Measurements from ENCODE around the gene DPP10. TPM values are rescaled to one million over a fixed set of nuclear protein-coding genes. Genes with fewer than 3 reads are reported as not detected.

Gene DPP10
- total and polyA plus RNA-seq, 2 of the 13 experiments (the other 11 are each of a cell fraction or from before 2014, with no cell fraction given): 0.95 to 1.7 TPM

DNA sequence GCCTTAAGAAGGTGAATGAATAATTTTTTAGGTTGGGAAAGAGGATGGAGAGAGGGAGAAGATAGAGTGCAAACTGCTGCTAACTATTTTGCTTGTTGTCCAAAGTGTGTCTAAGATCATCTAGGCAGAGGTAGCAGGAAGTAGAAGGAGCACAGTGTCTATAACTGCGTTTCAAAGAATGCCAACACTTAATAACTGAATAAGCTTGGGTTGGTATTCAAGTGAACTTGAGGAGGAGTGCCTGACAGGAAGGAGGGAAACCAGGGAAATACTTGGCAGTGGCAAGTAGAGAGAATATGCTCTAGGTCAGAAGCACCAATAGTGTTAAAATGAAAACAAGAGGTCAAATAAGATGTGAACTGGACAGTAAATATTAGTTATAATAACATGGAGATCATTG, 155.9 kb downstream of the DPP10 start:
- in situ Hi-C loops (cut with HindIII; ENCODE audit: extremely low pct_ligation_motif_present, low pct_unique_long_range_greater_than_20kb): no loop called here
- no peak for FAIRE-seq

GRCh38 chr2:114609203-114609602, 166.8 kb downstream of the DPP10 start:
- TF ChIP-seq, protein P1, sequence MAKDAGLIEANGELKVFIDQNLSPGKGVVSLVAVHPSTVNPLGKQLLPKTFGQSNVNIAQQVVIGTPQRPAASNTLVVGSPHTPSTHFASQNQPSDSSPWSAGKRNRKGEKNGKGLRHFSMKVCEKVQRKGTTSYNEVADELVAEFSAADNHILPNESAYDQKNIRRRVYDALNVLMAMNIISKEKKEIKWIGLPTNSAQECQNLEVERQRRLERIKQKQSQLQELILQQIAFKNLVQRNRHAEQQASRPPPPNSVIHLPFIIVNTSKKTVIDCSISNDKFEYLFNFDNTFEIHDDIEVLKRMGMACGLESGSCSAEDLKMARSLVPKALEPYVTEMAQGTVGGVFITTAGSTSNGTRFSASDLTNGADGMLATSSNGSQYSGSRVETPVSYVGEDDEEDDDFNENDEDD (CRISPR knock-in tag; IDR thresholded peaks at IDR 0.05; ENCODE audit: borderline replicate concordance): no peak
- no peak for TF ChIP-seq ZNF510 (CRISPR knock-in tag; IDR thresholded peaks at IDR 0.05; ENCODE audit: low read depth)
- TF ChIP-seq, protein P2, sequence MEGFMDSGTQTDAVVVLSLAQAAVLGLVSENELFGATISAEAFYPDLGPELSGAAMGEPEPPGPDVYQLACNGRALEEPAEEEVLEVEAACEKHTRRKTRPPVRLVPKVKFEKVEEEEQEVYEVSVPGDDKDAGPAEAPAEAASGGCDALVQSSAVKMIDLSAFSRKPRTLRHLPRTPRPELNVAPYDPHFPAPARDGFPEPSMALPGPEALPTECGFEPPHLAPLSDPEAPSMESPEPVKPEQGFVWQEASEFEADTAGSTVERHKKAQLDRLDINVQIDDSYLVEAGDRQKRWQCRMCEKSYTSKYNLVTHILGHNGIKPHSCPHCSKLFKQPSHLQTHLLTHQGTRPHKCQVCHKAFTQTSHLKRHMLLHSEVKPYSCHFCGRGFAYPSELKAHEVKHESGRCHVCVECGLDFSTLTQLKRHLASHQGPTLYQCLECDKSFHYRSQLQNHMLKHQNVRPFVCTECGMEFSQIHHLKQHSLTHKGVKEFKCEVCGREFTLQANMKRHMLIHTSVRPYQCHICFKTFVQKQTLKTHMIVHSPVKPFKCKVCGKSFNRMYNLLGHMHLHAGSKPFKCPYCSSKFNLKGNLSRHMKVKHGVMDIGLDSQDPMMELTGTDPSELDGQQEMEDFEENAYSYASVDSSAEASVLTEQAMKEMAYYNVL (CRISPR knock-in tag; IDR thresholded peaks at IDR 0.05; ENCODE audit: borderline replicate concordance): no peak
- no peak for TF ChIP-seq ZNF451 (CRISPR knock-in tag; IDR thresholded peaks at IDR 0.05)
- TF ChIP-seq THYN1 (CRISPR knock-in tag; IDR thresholded peaks at IDR 0.05; ENCODE audit: borderline replicate concordance, low read depth): no peak
- TF ChIP-seq, protein P3, sequence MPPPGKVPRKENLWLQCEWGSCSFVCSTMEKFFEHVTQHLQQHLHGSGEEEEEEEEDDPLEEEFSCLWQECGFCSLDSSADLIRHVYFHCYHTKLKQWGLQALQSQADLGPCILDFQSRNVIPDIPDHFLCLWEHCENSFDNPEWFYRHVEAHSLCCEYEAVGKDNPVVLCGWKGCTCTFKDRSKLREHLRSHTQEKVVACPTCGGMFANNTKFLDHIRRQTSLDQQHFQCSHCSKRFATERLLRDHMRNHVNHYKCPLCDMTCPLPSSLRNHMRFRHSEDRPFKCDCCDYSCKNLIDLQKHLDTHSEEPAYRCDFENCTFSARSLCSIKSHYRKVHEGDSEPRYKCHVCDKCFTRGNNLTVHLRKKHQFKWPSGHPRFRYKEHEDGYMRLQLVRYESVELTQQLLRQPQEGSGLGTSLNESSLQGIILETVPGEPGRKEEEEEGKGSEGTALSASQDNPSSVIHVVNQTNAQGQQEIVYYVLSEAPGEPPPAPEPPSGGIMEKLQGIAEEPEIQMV (CRISPR knock-in tag; IDR thresholded peaks at IDR 0.05; ENCODE audit: low read depth): no peak
- TF ChIP-seq CHD4 (IDR thresholded peaks at IDR 0.05; ENCODE audit: borderline replicate concordance, low read length): no peak
- FAIRE-seq (no peak), ATAC-seq (no peak), DNase-seq (ENCODE audit: low spot score) (no peak)
- Histone ChIP-seq H3K27me3 (ENCODE audit: control insufficient read depth in 1 of 2, insufficient read depth in 2 of 2, low read length in 2 of 2) (no peaks in the 10 kb centered on the region), H3K9me3 (ENCODE audit: low read length) (no peaks in the 10 kb centered on the region), H3K36me3 (replicated peaks in 1 of 2; ENCODE audit: control insufficient read depth in 1 of 2, insufficient read depth in 2 of 2, low read length in 2 of 2) (no peaks in the 10 kb centered on the region), H3K9ac (ENCODE audit: insufficient read depth, low read depth, low read length) (no peak overlapping the region), H3K4me1 (ENCODE audit: insufficient read depth, low read length) (no peaks in the 10 kb centered on the region), H4K20me1 (ENCODE audit: insufficient read depth, low read length) (no peaks in the 10 kb centered on the region), H3K4me3 (replicated peaks in 1 of 3; ENCODE audit: insufficient read depth in 1 of 3, low read depth in 2 of 3, low read length in 3 of 3) (no peak overlapping the region), H3K27ac (ENCODE audit: extremely low read length, insufficient read depth, low read length) (no peak overlapping the region), H3K79me2 (ENCODE audit: insufficient read depth, low read length) (no peaks in the 10 kb centered on the region), H2AFZ (ENCODE audit: low read length) (no peak overlapping the region), H3K4me2 (ENCODE audit: low read depth, low read length) (no peak overlapping the region)
- POLR2A ChIA-PET: no interaction called here
- 11% methylated on average over 4 of the region's 4 CpGs for WGBS (ENCODE audit: low lambda C conversion rate)
- intact Hi-C loops (cut with micrococcal nuclease; ENCODE audit: unreplicated experiment): no loop called here
- no TSS peak for BruUV-seq (replicated peaks)
- in situ Hi-C loops (cut with HindIII; ENCODE audit: extremely low pct_ligation_motif_present, low pct_unique_long_range_greater_than_20kb): no loop called here
- CTCF ChIA-PET (ENCODE audit: low intra/inter-chr PET ratio, low total read pairs): no interaction called here

More for the DNA sequence above, 155.9 kb downstream of the DPP10 start:
- Histone ChIP-seq H3K4me3 (replicated peaks in 1 of 3; ENCODE audit: insufficient read depth in 1 of 3, low read depth in 2 of 3, low read length in 3 of 3) (no peak overlapping the region), H3K9me3 (ENCODE audit: low read length) (no peaks in the 10 kb centered on the region), H3K27me3 (ENCODE audit: control insufficient read depth in 1 of 2, insufficient read depth in 2 of 2, low read length in 2 of 2) (no peaks in the 10 kb centered on the region), H3K9ac (ENCODE audit: insufficient read depth, low read depth, low read length) (no peak overlapping the region), H4K20me1 (ENCODE audit: insufficient read depth, low read length) (no peaks in the 10 kb centered on the region), H2AFZ (ENCODE audit: low read length) (no peak overlapping the region), H3K4me2 (ENCODE audit: low read depth, low read length) (no peak overlapping the region), H3K27ac (ENCODE audit: extremely low read length, insufficient read depth, low read length) (no peak overlapping the region), H3K36me3 (replicated peaks in 1 of 2; ENCODE audit: control insufficient read depth in 1 of 2, insufficient read depth in 2 of 2, low read length in 2 of 2) (no peaks in the 10 kb centered on the region), H3K79me2 (ENCODE audit: insufficient read depth, low read length) (no peaks in the 10 kb centered on the region), H3K4me1 (ENCODE audit: insufficient read depth, low read length) (no peaks in the 10 kb centered on the region)
- ChIA-PET POLR2A (no interaction called here), CTCF (ENCODE audit: low intra/inter-chr PET ratio, low total read pairs) (no interaction called here)
- intact Hi-C loops (cut with micrococcal nuclease; ENCODE audit: unreplicated experiment): no loop called here
- WGBS (ENCODE audit: low lambda C conversion rate): 2% methylated on average over 1 of the region's 1 CpG
- DNase-seq (ENCODE audit: low spot score) (no peak), ATAC-seq (no peak)
- TF ChIP-seq KMT2A (CRISPR knock-in tag; IDR thresholded peaks at IDR 0.05): no peak
- TF ChIP-seq, protein P4, sequence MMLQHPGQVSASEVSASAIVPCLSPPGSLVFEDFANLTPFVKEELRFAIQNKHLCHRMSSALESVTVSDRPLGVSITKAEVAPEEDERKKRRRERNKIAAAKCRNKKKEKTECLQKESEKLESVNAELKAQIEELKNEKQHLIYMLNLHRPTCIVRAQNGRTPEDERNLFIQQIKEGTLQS (CRISPR knock-in tag; IDR thresholded peaks at IDR 0.05): no peak
- TF ChIP-seq ZNF570 (CRISPR knock-in tag; IDR thresholded peaks at IDR 0.05; ENCODE audit: borderline replicate concordance): no peak
- no peak for TF ChIP-seq ZNF792 (CRISPR knock-in tag; IDR thresholded peaks at IDR 0.05)
- TF ChIP-seq, protein P5, sequence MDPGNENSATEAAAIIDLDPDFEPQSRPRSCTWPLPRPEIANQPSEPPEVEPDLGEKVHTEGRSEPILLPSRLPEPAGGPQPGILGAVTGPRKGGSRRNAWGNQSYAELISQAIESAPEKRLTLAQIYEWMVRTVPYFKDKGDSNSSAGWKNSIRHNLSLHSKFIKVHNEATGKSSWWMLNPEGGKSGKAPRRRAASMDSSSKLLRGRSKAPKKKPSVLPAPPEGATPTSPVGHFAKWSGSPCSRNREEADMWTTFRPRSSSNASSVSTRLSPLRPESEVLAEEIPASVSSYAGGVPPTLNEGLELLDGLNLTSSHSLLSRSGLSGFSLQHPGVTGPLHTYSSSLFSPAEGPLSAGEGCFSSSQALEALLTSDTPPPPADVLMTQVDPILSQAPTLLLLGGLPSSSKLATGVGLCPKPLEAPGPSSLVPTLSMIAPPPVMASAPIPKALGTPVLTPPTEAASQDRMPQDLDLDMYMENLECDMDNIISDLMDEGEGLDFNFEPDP (CRISPR knock-in tag; conservative IDR thresholded peaks at IDR 0.05): no peak
- BruUV-seq (replicated peaks): no TSS peak

Data from HepG2 (cell line).